ENCODE measurements around the gene NT5C1A. TPM values are rescaled to one million over a fixed set of nuclear protein-coding genes. Genes with fewer than 3 reads are reported as not detected.

NT5C1A gene
- total RNA-seq, 1 donor: not detected

DNA sequence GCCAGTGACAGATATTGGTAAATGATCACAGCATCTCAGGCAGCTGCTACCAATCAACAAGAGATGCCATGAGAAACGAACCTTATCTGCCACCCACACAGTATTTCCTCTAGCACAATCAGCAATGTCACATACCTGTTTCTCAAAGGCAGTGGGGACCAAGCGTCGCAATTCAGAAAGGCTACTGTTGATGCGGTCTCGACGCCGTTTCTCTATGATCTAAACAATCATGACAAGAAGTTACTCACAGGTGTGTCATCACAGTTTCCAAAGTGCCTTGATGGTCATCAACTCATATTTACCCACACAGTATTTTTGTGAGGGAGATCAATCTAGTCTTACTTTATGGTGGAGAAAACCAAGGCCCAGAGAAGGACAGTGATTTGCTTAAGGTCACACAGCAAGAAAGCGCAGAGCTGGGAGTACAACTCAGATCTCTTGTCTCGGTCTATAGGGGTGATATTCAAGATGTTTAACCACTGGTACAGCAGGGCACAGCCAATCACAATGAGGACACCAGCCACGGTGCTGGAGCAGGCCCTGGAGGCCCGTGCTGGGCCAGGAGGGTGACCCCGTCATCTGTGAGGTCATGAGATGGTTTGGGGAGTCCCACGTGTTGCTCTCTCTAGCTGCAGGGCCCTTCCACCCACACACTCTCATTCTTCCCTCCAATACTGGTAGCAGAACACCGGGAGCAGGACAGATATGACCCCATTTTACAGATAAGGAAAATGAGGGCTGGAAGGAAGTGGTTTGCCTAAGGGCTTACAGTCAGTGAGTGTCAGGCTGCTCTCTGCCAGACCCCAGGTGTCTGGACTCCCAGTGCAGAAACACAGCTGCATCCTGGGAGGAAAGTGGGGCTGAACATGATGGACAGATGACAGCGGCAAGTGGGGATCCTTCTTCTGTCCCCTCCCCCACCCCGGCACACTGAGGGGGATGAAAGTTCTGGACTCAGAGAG, 40.3 kb downstream of the NT5C1A start:
- H3K27me3 ChIP-seq (ENCODE audit: insufficient read depth, low read length): peaks cover 5% of the 10 kb centered on the region
- H2AFZ ChIP-seq (ENCODE audit: low read length): no peak overlapping the region
- no peak overlapping the region for H3K27ac ChIP-seq (ENCODE audit: low read depth, low read length)
- peaks cover 14% of the 10 kb centered on the region for H3K4me1 ChIP-seq (ENCODE audit: insufficient read depth, low read length)
- no peak overlapping the region for H3K4me2 ChIP-seq (ENCODE audit: insufficient read depth, low read length)
- H3K4me3 ChIP-seq (ENCODE audit: insufficient read depth, low read length): no peak overlapping the region
- TF ChIP-seq, protein P1, sequence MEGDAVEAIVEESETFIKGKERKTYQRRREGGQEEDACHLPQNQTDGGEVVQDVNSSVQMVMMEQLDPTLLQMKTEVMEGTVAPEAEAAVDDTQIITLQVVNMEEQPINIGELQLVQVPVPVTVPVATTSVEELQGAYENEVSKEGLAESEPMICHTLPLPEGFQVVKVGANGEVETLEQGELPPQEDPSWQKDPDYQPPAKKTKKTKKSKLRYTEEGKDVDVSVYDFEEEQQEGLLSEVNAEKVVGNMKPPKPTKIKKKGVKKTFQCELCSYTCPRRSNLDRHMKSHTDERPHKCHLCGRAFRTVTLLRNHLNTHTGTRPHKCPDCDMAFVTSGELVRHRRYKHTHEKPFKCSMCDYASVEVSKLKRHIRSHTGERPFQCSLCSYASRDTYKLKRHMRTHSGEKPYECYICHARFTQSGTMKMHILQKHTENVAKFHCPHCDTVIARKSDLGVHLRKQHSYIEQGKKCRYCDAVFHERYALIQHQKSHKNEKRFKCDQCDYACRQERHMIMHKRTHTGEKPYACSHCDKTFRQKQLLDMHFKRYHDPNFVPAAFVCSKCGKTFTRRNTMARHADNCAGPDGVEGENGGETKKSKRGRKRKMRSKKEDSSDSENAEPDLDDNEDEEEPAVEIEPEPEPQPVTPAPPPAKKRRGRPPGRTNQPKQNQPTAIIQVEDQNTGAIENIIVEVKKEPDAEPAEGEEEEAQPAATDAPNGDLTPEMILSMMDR (IDR thresholded peaks at IDR 0.05; ENCODE audit: extremely low read depth, low read depth, low read length): no peak
- H3K79me2 ChIP-seq (ENCODE audit: insufficient read depth, low read length): no peaks in the 10 kb centered on the region
- H3K9me3 ChIP-seq (ENCODE audit: low read depth, low read length): no peaks in the 10 kb centered on the region
- no peaks in the 10 kb centered on the region for H4K20me1 ChIP-seq (ENCODE audit: insufficient read depth, low read length)
- peaks cover 5% of the 10 kb centered on the region for H3K36me3 ChIP-seq (ENCODE audit: insufficient read depth, low read length)
- DNase-seq (ENCODE audit: insufficient read length, low spot score, missing footprints): peak; percentile 83

DNA sequence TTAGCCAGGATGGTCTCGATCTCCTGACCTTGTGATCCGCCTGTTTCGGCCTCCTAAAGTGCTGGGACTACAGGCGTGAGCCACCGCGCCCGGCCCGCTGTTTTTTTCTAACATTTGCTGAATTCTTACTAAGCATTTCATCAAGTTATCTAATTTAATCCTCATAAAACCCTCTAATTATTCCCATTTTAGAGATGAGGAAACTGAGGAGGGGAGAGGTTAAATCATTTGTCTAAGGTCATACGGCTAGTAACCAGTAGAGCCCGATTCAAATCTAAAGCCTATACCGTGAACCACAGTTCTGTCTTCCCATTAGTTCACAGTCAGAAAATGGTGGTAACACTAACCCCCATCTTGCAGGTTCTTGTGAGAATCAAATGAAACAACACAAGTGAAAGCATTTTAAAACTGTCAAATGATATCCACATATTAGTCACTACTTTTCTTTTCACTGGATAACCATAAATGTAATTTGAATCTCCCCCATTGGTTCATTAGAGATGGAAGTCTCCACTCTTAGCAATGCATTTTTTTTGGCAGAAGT, 43.0 kb downstream of the NT5C1A start:
- Histone ChIP-seq H3K4me3 (ENCODE audit: insufficient read depth, low read length) (no peak overlapping the region), H3K9me3 (ENCODE audit: low read depth, low read length) (no peaks in the 10 kb centered on the region), H3K4me1 (ENCODE audit: insufficient read depth, low read length) (peaks cover 4% of the 10 kb centered on the region), H3K4me2 (ENCODE audit: insufficient read depth, low read length) (no peak overlapping the region), H2AFZ (ENCODE audit: low read length) (no peak overlapping the region), H3K27me3 (ENCODE audit: insufficient read depth, low read length) (peaks cover 5% of the 10 kb centered on the region), H4K20me1 (ENCODE audit: insufficient read depth, low read length) (no peaks in the 10 kb centered on the region), H3K36me3 (ENCODE audit: insufficient read depth, low read length) (peaks cover 5% of the 10 kb centered on the region), H3K79me2 (ENCODE audit: insufficient read depth, low read length) (no peaks in the 10 kb centered on the region), H3K27ac (ENCODE audit: low read depth, low read length) (no peak overlapping the region)
- no peak for DNase-seq (ENCODE audit: insufficient read length, low spot score, missing footprints)
- TF ChIP-seq, protein P1 (IDR thresholded peaks at IDR 0.05; ENCODE audit: extremely low read depth, low read depth, low read length): no peak

DNA sequence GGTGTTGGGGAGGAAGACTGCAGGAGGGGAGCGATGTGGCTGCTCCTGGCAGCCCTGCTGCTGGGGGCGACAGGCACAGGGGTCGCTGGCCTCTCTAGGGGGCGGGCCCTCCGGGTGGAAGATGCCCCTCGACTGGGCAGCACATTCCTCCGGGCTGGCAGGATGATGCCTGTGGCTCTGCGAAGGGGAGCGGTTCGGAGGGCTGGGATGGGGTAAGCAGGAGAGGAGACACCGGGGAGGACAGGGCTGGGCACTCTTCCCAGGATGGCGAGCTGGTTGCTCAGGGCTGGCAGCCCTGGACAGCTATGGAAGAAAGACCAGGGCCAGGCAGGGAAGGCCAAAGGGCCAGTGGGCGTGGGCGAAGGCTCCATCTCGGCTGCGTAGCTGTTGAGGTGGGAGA, 45.3 kb downstream of the NT5C1A start:
- Histone ChIP-seq H3K79me2 (ENCODE audit: insufficient read depth, low read length) (no peaks in the 10 kb centered on the region), H3K36me3 (ENCODE audit: insufficient read depth, low read length) (peaks cover 5% of the 10 kb centered on the region), H3K9me3 (ENCODE audit: low read depth, low read length) (no peaks in the 10 kb centered on the region), H3K4me2 (ENCODE audit: insufficient read depth, low read length) (no peak overlapping the region), H3K27me3 (ENCODE audit: insufficient read depth, low read length) (no peaks in the 10 kb centered on the region), H3K4me3 (ENCODE audit: insufficient read depth, low read length) (no peak overlapping the region), H2AFZ (ENCODE audit: low read length) (no peak overlapping the region), H3K4me1 (ENCODE audit: insufficient read depth, low read length) (no peaks in the 10 kb centered on the region), H4K20me1 (ENCODE audit: insufficient read depth, low read length) (no peaks in the 10 kb centered on the region), H3K27ac (ENCODE audit: low read depth, low read length) (no peak overlapping the region)
- TF ChIP-seq, protein P1 (IDR thresholded peaks at IDR 0.05; ENCODE audit: extremely low read depth, low read depth, low read length): no peak
- no peak for DNase-seq (ENCODE audit: insufficient read length, low spot score, missing footprints)

All from osteoblast (primary cell).